Activated CD8-positive, alpha-beta memory T cell treated with anti-CD3 and anti-CD28 coated beads for 48 hours (primary cell): ENCODE data around the gene ZNF445.
"Not testable (repeated sequence)": the region's sequence is repeated elsewhere in the genome, so short reads cannot be mapped to it uniquely, and the experiment has no call there.

Experiments
- DNase-seq, 3 experiments: peaks; one replicate each; pipeline ENCODE4 v3.0.0-alpha.2; 2020; ENCODE audit warnings: low read depth in 2 of 3, low spot score in 2 of 3

The ZNF445 gene

DNA sequence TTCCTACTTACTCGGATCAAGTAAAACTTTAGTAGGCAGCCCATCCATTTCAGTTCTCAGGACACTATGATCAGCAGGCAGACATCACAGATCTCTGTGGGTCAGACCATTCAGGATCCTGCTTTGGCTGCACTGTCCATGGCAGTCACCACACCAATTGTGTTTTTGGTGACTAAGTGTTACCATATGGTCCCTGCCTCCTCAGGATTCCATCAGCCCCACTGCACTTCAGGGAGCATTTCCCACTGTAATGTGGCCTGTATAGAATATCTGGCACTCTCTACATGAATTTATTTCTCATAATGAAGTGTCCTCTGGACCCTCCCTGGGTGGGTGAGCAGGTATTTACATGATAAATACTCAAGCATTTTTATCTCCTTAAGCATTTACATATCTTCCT is 41.3 kb downstream of the ZNF445 start:
- no peak for DNase-seq

DNA sequence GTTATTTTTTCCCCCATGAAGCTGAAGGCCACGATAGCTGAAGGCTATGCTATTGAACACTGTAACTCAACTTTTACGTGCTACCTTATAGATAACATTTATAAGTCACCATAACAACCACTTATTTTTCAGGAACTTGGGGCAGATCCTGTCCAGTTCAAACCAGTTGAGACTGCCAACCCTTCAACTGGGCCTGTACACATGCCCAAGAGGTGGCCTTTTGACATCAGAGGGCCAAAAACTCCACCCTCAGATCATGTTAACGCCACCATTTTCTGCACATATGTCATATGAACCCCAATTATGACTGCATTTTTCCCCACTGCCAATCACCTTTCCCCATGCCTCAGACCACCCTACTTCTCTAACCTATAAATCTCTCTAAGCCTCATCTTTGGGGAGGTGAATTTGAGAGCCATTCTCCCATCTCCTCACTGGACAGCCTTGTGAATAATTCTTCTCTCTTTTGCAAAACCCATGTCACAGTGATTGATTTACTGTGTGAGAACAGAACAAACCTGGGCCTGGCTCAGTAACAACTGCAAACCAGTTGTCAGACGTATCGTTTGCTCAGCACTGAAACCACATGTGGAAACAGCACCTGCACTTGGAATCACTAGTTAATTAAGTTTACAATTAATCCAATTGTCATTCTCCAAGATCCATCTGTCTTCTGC is 42.5 kb downstream of the ZNF445 start:
- DNase-seq = no peak

DNA sequence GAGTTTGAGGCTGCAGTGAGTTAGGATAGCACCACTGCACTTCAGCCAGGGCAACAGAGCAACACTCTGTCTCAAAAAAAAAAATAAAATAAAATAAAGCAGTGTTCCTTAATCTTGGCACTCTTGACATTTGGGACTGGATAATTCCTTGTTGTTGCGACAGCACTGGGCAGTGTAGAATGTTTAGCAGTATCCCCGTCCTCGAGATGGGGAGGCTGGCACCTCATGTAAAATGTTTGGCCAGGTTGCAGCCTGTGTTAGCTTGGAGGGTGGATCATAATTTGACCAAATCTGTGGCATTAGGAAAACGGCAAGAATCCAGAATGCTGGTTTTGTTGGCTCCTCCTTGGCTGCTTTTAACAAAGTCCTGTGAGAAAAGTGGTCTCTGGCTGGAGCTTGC is 47.0 kb downstream of the ZNF445 start:
- no peak for DNase-seq

DNA sequence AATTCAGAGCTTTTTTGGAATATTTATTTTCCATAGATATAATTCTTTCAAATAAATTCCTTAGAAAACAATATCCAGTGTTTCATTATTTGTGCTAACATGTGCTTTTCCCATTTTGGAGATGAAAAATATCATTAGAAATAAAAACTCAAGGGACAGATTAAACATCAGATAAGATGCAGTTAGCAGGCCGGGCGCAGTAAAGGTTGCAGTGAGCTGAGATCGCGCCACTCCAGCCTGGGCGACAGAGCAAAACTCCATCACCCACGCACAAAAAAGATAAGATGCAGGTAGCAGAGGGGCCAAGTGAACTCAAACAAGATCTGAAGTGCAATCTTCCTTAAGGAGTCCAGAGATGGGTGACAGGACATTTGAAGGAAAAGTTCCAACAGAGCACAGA is 48.0 kb downstream of the ZNF445 start:
- no peak for DNase-seq

DNA sequence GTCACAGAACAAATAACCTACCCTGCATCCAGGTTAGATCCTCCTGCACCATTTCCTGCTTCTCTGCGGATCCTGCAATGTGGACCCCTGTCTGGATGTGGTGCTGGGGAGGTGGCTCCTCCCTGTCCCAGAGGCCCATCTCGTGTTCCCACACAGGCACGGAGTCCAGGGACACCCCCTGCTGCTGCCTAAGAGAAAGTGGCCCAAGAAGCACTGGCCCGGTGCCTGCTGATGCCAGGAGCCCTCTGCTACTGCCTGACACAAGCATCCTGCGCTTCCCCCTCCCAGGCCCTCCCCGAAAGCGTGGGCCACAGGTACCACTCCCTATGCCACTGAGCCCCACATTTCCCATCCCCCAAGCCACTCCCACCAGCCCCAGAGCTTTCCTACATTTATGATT is 48.6 kb downstream of the ZNF445 start:
- no peak for DNase-seq

DNA sequence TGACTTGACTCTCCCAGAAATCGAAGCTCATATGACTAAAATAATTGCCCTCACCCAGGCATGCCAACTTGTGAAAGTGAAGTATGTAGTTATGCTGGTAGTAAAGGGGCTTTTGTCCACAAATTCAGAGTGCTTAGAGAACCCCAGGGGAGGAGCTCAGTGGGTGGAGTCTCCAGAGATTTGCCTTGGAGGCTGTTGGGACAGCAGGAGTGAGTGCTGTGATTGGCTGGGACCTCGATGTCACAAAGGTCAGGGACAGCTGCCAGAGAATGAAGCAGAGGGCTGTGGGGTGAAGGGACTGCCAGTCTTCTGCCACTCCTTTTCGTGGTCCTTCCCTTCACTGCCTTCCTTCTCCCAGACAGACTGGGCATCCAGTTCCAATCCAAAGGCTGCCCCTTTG is 49.8 kb downstream of the ZNF445 start:
- DNase-seq = no peak

DNA sequence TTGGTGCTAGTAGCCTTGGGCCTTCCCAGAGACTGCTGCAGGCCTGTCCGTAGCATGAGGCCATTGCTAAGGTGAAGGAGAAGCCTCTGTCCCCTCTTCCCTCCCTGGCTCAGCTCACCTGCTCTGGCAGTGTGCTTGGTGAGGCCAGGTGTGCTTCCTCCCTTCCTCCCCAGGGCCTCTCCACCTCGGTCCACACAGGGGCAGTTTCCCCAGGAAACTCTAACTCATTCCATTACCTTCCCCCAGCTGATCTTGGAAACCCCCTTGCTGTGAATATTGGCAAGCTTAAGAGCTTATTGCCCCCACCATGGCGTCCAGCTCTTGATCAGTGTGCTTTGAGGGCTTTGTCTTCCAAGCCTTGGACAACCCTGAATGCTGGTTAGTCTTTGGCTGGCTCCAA is 52.7 kb downstream of the ZNF445 start:
- no peak for DNase-seq

DNA sequence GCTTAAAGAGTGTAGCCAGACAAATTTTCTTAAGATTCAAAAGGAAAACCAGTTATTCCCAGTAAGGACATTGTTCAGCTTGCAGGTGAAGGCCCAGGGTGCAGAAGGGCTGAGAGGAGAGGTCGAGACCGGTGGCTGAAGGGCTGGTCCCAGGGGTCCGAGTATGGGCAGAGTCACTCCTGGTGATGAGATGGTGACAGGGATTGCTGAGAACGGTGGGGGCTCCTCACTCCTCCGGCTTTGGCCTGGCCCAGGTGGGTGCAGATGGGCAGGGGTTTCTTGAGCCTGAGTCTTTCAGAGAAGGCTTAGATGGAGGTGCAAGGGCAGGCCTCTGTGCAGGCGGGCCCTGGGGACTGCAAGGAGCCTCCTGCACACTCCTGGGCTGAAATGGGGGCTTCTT is 56.2 kb downstream of the ZNF445 start:
- no peak for DNase-seq

DNA sequence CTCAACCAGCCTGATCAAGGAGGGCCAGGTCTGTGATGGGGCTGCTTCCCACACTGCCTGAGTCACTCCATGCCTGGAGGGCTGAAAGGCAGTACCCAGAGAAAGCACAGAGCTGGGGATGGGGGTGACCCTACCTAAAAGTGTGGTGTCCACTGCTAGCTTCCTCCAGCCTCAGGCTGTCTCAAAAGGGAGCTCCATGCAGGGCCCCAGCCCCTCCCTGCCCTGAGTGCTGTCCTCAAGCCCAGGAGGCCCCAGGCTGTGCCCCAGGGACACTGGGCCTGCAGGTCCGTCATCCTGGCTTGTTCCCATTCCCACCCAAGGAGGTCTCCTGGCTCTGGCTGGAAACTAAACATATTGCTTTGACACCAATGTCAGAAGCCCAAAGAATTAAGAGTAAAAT is 56.8 kb downstream of the ZNF445 start:
- no peak for DNase-seq

DNA sequence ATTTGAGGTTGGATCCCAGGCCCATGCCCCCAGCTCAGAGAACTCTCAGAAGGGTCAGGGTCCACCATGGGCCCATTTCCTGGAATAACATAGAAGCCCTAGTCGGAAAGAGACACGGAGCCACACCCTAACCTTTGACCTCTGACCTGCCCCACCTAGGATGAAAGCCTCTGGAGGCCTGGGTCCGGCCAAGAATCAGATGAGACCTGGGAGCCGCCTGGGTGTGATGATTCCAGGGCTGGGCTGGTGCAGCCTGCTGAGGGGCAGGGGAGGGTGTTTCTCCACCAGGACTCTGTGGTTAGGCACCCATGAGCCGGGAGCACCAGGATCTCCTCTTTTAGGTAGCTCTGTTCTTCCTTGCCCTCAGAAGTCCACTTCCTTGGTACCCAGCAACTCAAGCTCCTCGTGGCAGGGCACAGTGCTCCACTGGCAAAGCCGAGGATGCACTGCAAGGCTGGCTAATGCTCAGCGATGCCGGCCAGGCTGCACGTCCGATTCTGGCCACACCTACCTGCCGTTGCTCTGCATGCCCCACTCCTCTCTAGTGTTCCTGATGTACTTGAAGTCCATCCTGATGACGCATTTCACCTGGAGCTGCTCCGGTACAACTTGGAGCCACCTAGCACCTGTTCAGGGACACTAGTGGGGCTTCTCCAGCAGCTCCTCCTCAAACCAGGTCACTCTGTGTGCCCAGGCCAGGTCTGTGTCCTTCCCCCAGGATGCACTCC is 57.4 kb downstream of the ZNF445 start:
- no peak for DNase-seq

DNA sequence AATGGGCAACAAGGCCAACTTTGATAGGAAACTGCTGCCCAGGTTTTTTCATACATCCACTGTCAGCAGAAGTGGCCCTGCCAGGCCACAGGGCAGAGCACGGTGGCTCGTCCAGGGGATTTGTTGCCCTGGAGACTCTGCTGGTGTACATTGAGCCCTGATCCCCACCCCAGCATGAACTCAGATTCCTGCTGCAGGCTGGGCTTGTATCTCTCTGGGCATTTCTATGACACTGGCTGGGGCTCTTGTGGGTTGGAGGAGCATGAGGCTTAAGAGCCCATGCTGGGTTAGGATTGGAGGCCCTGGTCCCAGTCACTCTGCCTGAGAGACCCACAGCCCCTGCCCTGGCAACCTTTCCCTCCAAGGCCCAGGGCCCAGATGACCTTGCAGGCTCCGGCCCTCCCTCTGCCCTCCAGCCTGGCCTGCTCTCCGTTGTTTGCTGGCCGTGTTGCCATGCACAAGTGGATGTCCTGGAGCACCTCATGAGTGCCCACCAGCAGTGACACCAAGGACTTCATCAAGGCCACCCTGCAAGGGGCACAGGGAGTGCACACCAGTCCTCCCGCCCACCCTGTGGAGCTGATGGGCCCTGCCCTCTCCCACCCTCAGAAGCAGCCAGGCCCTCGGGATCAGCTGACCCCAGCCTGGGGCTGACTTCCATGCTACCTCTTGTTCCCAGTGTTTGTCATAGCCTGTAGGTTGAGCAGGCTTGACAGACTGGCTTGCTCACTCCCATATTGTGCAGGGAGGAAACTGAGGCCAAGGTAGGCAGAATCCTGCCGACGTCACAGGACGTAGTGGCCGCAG is 58.2 kb downstream of the ZNF445 start:
- no peak for DNase-seq

DNA sequence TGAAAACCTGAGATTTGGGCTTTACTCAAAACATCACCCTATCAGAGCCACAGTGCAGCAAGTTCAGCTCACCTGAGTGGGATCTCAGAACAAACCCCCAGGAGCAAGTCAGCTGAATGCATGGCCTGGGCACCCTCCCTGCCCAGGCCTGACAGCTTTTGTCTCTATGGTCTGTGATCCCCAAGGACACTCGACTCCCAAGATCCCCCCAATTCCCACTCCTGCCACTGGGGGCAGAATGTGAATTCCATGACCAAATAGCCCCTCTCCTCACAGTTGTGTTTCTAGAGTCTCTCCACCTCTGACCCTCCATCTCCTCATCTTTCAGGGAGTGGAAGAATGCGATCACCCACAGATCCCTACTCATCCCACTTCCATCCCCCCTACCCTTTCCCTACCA is 58.9 kb downstream of the ZNF445 start:
- no peak for DNase-seq

DNA sequence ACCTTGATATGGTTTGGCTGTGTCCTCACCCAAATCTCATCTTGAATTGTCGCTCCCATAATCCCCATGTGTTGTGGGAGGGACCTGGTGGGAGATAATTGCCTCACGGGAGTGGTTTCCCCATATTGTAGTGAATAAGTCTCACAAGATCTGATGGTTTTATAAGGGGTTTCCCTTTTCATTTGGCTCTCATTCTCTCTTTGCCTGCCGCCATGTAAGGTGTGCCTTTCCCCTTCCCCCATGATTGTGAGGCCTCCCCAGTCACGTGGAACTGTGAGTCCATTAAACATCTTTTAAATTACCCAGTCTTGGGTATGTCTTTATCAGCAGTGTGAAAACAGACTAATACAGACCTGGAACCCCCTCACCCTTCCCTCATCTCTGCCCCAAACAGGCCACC is 59.4 kb downstream of the ZNF445 start:
- DNase-seq = not testable (repeated sequence)

DNA sequence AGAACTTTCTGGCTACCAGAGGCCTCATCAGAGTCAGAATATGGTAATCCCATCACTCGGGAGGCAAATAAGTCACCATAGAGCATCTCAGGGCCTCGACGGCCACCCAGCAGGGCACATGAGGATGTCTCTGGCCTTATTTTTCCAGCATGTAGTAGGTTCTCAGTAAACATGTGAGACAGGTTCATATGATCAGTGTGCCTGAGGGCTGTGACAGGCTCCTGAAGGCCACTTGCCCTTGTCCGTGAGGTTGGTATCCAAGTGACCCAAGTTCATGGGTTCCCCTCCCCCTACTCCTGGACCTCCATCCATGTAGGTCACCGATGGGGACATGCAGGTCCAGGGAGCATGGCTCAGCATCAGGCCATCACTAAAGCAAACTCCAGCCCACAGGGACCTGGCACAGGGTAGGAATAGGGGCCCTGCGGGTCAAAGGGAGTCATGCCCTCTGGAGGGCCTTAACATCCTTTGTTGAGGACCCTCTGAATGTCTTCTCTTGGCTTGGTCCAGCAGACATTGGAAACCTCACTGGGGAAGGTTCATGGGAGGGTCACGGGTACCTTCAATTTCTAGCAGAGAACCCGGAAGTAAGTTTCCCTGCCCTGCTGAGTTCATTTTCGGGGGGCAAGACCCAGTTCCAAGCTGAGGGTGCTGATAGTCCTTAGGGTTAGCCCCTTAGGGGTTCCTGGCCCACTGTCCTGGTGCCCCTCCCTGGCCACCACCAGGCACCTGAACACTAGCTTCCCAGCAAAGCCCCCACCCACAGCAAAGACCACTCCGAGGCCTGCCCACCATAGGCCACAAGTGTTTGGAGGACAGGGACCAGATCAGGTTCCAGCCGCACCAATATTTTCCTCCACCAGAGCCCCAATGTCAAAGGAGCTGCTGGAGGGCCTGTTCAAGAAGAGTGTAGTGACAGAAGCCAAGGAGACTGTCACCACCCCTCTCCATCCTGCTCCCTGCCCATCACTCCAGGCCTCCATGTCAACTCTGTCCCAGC is 61.1 kb downstream of the ZNF445 start:
- no peak for DNase-seq

DNA sequence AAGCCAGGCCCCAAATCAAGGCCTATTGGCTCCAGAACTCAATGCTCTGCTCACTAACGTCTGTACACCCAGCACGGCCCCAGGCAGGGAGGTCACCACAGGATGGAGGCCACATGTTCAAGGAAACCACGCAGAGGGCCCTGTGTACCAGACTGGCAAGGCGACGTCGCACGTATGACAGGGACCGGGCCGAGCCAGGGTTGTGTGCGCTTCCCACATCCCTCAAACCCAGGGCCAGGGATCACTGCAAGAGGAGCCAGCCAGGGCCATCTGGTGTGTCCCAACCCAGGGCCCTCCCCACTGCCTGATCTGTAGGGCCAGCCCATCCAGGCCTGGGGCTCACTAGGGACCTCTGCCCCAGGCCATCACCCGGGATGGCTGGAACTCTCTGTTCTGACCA is 62.0 kb downstream of the ZNF445 start:
- no peak for DNase-seq

DNA sequence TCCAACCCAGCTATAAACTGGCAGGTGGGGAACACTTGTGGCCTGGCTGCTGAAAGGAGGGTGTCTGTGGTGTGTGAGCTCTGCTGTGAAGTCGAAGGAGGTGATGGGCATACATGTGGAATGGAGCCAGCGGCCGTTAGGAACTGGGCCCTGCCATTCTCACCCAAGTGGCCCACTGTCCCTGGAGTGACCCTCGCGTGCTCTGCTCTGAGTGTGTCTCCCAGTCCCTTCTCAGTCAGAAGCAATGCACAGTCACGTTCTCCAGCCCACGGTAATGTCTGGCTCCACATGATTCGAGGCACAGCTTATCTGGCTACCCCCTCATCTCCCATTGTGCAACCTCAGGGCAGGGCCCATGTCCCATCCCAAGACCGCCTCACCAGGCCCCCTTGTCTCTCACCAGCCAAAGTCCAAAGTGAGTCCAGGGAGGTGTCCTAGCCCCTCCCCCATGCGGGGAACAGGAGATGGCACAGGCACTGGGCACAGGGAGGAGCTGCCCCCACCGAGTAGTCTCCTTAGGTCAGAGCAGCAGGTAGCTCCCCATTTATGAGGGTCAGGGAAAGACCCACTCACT is 62.9 kb downstream of the ZNF445 start:
- DNase-seq = no peak

DNA sequence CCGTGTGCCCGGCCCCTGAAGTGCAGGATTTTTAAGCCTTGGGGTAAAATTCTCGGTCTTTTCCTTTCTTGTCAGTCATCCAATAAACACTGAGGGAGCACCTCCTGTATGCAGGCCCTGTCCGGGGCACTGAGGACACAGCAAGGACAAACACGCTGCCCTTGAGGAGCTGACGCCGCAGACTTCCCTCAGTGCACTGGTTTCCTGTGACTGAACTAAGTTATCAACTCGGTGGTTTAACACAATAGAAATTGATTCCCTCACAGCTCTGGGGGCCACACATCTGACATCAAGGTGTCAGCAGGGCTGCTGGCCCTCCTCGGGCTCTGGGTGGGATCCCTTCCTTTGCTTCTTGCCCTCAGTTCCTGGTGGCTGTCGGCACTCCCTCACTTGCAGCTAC is 65.1 kb downstream of the ZNF445 start:
- DNase-seq = no peak

DNA sequence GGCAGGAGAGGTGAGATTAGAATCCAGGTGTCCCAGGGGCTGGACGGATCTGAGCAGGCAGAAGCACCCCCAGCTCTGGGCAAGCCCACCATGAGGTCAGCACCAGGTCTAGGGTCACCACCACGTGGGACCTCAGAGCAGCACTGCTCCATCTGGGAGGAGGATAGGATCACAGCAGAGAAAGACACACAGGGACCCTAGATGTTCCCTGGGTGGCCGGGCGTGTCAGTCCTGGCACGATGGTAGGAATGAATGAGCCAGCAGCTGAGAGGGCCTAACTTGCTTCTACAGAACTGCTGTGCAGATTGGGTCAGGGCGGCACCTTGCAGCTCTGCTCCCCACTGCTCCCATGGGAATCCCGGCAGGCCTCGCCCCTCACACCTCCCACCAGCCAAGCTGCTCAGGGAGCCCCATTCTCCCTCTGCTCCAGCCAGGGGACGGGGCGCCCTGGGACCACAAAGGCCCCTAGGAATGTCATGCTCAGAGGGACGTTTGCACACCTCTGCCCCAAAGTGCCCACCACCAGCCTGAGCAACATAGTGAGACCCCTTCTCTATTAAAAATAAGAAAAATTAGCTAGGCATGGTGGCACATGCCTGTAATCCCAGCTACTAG is 66.3 kb downstream of the ZNF445 start:
- DNase-seq = no peak

DNA sequence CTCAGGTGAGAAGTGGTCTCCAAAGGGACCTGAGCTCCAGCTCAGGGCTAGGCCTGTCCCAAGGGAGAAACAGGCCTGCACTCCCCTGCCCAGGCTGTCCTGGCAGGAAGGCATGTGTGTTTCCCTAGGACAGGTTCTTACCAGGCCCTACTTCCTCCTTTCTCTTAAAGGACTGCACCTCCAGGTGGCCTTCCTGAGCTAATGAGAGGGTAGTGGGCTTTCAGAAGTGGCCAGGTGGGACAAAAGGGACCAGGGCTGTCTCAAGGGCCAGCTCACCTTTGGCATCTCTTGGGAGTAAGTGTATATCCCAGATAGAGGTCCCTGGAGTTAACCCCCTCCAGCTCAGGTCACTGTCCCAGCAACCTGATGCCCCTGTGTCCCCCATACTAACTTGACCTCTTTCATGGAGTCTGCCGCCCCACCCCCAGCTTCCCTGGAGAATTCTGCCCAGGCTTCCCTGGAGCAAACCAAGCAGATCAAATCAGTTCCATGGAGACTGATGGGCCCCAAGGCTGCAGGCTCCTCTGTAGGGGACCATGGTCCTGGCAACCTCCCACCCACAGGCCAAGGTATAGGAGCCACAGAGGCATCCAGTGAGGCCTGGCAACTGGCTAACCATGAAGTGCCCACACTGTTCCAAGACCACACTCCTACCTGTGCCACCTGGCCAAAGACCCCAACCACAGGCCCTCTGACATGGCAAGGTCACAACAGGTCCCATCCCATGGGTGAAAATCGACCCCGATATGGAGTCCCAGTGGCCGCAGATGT is 67.6 kb downstream of the ZNF445 start:
- DNase-seq = no peak
